HepG2 (cell line): ENCODE measurements around the gene TBC1D10B. TPM values are rescaled to one million over a fixed set of nuclear protein-coding genes. Genes with fewer than 3 reads are reported as not detected.

Experiments
- ATF7 ChIP-seq, 2 experiments: fragments of 450-650 bp in 1 of 2; sonication (generic) in 1 of 2; formaldehyde crosslinking in 1 of 2; IDR thresholded peaks; 2 replicates each; pipeline versions ENCODE4 v1.4.0 to v1.6.1; 2016 to 2020; ENCODE audit warnings: antibody characterized with exemption in 1 of 2, mild to moderate bottlenecking in 1 of 2, missing genetic modification reagents in 1 of 2
- HNF4A ChIP-seq: sonication (generic); formaldehyde crosslinking; IDR thresholded peaks from 2 replicates; pipeline ENCODE4 v1.4.0; 2020; ENCODE audit warnings: missing genetic modification reagents
- HNRNPUL1 ChIP-seq: fragments of 200-400 bp; formaldehyde crosslinking; IDR thresholded peaks from 2 replicates; pipeline ENCODE4 v1.6.1; 2017; ENCODE audit warnings: low read depth, mild to moderate bottlenecking, low read length, moderate library complexity
- MBD4 ChIP-seq: IDR thresholded peaks from 2 replicates; pipeline ENCODE4 v1.6.1; 2012; ENCODE audit warnings: low read length, inconsistent platforms, borderline replicate concordance
- RFXANK ChIP-seq: IDR thresholded peaks from 2 replicates; pipeline ENCODE4 v1.6.1; 2016
- RFXAP ChIP-seq: sonication (generic); formaldehyde crosslinking; IDR thresholded peaks from 2 replicates; pipeline ENCODE4 v1.4.0; 2020; ENCODE audit warnings: missing genetic modification reagents, borderline replicate concordance
- TP53 ChIP-seq: sonication (generic); formaldehyde crosslinking; conservative IDR thresholded peaks from 2 replicates; pipeline ENCODE4 v1.4.0; 2020; ENCODE audit warnings: missing genetic modification reagents
- YY1 ChIP-seq: IDR thresholded peaks from 2 replicates; pipeline ENCODE4 v1.6.1; 2011; ENCODE audit warnings: low read length, low read depth, moderate library complexity, mild to moderate bottlenecking; ENCODE audit not compliant: insufficient read depth, insufficient replicate concordance
- ZNF451 ChIP-seq: sonication (generic); formaldehyde crosslinking; IDR thresholded peaks from 2 replicates; pipeline ENCODE4 v1.5.0; 2020; ENCODE audit warnings: mild to moderate bottlenecking, missing genetic modification reagents
- ZSCAN12 ChIP-seq: sonication (generic); formaldehyde crosslinking; IDR thresholded peaks from 2 replicates; pipeline ENCODE4 v1.9.0; 2021; ENCODE audit warnings: mild to moderate bottlenecking, missing genetic modification reagents
- polyA plus RNA-seq, 8 experiments: library from polyadenylated mRNA; depleted of rRNA in 3 of 8; stranded (reverse) in 7 of 8; unstranded in 1 of 8; fragments of >200 nt; fragmentation: Illumina TruSeq in 4 of 8; extraction: Trizol in 4 of 8; gene quantifications; 2 replicates each; pipeline versions ENCODE4 v1.2.1 to v1.2.3, GENCODE V29; 2011 to 2016; ENCODE audit warnings: low read depth in 4 of 8, missing spikeins in 1 of 8, mixed read lengths in 1 of 8; ENCODE audit not compliant: insufficient read depth in 1 of 8
- total RNA-seq, 5 experiments: library from RNA; depleted of rRNA; stranded (reverse); fragments of >200 nt; fragmentation: Illumina TruSeq; extraction: Trizol; gene quantifications; 2 replicates each; pipeline ENCODE4 v1.2.3, GENCODE V29; 2016; ENCODE audit warnings: low read depth in 1 of 5
- TF ChIP-seq, protein P1 (sequence below): sonication (generic); formaldehyde crosslinking; IDR thresholded peaks from 2 replicates; pipeline ENCODE4 v1.5.0; 2020; ENCODE audit warnings: mild to moderate bottlenecking, missing genetic modification reagents, moderate library complexity
- TF ChIP-seq, protein P2 (sequence below): sonication (generic); formaldehyde crosslinking; IDR thresholded peaks from 2 replicates; pipeline ENCODE4 v1.8.1; 2023; ENCODE audit warnings: missing genetic modification reagents, mild to moderate bottlenecking, borderline replicate concordance
- TF ChIP-seq, protein P3 (sequence below): sonication (generic); formaldehyde crosslinking; IDR thresholded peaks from 2 replicates; pipeline ENCODE4 v1.8.0; 2022; ENCODE audit warnings: missing genetic modification reagents, mild to moderate bottlenecking, inconsistent platforms, borderline replicate concordance
- TF ChIP-seq, protein P4 (sequence below): IDR thresholded peaks from 2 replicates; pipeline ENCODE4 v1.6.1; 2016; ENCODE audit warnings: missing compliant biosample characterization, missing genetic modification reagents, borderline replicate concordance

Gene TBC1D10B
- total and polyA plus RNA-seq, 2 of the 13 experiments (the other 11 are each of a cell fraction or from before 2014, with no cell fraction given), result 15.7 to 24.8 TPM

DNA sequence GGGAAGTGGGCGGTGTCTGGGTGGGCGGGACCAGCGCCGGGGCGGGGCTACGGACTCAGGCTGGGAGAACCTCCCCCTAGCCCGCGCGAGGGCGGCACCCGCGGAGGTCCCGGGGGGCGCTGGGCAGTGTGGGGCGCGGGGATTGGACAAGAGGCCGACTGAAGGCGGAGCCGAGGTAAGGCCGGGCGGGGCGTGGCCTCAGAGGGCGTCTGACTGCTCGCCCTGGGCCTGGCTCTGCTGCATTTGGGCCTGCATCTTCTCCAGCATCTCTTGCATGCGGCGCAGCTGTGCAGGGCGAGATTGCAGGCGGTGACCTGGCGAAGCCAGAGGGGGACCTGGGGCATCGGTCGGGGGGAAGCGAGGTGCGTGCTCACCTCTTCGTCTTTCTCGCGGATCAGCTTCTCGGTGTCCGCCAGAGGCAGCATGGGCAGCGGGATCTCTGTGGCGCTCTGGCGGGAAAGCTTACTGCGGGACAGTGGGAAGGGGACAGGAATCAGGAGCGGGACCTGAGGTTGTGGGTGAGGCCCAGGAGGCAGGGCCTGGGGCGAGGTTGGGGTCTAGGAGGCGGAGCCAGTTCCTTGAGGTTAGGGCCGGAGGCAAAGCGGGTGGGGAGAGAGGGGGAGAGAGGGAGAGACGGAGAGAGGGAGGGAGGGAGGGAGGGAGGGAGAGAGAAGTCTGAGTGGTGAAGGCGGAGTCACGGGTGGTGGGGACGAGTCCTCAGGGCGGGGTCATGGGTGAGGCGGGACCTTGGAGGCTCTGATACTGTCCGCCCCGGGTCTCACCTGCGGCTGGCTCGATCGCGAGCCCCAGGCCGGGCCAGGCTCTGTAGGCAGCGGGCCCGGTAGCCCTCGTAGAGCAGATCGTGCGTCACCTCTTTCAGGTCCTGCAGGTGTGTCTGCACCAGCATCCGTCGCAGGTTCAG lies 8.2 kb upstream of the TBC1D10B start (continued):
- TF ChIP-seq, protein P1, sequence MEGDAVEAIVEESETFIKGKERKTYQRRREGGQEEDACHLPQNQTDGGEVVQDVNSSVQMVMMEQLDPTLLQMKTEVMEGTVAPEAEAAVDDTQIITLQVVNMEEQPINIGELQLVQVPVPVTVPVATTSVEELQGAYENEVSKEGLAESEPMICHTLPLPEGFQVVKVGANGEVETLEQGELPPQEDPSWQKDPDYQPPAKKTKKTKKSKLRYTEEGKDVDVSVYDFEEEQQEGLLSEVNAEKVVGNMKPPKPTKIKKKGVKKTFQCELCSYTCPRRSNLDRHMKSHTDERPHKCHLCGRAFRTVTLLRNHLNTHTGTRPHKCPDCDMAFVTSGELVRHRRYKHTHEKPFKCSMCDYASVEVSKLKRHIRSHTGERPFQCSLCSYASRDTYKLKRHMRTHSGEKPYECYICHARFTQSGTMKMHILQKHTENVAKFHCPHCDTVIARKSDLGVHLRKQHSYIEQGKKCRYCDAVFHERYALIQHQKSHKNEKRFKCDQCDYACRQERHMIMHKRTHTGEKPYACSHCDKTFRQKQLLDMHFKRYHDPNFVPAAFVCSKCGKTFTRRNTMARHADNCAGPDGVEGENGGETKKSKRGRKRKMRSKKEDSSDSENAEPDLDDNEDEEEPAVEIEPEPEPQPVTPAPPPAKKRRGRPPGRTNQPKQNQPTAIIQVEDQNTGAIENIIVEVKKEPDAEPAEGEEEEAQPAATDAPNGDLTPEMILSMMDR, result peak; percentile 53
- TF ChIP-seq ATF7 (IDR thresholded peaks at IDR 0.05) (no peak), ATF7 (CRISPR knock-in tag; IDR thresholded peaks at IDR 0.05) (peak; percentile 89), HNF4A (no peak), RFXAP (CRISPR knock-in tag) (no peak; the same call in 1 of the 2 replicates), HNRNPUL1 (no peak), TP53 (CRISPR knock-in tag) (no peak), MBD4 (no peak), RFXANK (CRISPR knock-in tag) (0 out of 2 replicates have a peak, but pooled peaks have one; percentile 17), ZNF451 (CRISPR knock-in tag) (peak; percentile 93), YY1 (peak; percentile 23), ZSCAN12 (CRISPR knock-in tag) (no peak; the same call in 1 of the 2 replicates)
- TF ChIP-seq, protein P2, sequence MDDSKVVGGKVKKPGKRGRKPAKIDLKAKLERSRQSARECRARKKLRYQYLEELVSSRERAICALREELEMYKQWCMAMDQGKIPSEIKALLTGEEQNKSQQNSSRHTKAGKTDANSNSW, result no peak
- TF ChIP-seq, protein P3, sequence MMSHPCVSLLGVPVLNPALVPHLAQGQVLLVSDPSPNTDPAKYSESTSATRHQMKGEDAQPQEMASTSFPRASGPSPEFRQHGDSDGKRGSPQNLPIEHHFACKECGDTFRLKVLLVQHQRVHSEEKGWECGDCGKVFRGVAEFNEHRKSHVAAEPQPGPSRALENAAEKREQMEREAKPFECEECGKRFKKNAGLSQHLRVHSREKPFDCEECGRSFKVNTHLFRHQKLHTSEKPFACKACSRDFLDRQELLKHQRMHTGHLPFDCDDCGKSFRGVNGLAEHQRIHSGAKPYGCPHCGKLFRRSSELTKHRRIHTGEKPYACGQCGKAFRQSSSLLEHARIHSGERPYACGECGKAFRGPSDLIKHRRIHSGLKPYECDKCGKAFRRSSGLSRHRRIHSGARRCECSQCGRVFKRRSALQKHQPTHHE (CRISPR knock-in tag), result peak; percentile 19; the same call in 1 of the 2 replicates
- TF ChIP-seq, protein P4, sequence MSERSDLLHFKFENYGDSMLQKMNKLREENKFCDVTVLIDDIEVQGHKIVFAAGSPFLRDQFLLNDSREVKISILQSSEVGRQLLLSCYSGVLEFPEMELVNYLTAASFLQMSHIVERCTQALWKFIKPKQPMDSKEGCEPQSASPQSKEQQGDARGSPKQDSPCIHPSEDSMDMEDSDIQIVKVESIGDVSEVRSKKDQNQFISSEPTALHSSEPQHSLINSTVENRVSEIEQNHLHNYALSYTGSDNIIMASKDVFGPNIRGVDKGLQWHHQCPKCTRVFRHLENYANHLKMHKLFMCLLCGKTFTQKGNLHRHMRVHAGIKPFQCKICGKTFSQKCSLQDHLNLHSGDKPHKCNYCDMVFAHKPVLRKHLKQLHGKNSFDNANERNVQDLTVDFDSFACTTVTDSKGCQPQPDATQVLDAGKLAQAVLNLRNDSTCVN, result peak; percentile 57; the same call in 1 of the 2 replicates
